ENCODE data around the gene ARSD. TPM values are rescaled to one million over a fixed set of nuclear protein-coding genes. Genes with fewer than 3 reads are reported as not detected.

Gene ARSD
- total RNA-seq, 1 donor from 2014 or later: 38.7 TPM

DNA sequence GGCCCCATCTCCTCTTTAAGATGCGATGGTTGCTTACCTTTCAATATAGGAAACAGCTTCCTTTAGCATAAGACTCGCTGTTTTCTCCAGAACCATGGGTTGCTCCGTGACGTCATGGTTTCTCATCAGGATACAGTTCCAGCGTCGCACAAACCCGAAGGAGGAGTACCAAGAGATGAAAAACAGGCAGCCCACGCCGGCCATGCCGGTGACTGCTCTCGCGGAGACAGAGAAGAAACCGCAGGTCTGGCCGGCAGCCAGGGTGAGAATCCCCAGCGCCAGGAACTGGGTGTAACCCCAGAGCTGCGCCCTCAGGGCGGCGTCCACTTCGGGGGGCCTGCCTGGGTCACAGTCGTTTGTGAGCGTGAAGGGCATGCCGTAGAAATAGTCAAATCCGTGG, 11.4 kb downstream of the ARSD start:
- Mint-ChIP-seq H3K4me1 (ENCODE audit: unreplicated experiment) (no peaks in the 10 kb centered on the region), H3K36me3 (peaks cover 57% of the 10 kb centered on the region), H3K4me3 (no peak overlapping the region), H3K27me3 (no peaks in the 10 kb centered on the region), H3K9me3 (no peaks in the 10 kb centered on the region), H3K27ac (no peak overlapping the region)
- DNase-seq (ENCODE audit: extremely low spot score, unreplicated experiment): no peak
- TF ChIP-seq, protein P1, sequence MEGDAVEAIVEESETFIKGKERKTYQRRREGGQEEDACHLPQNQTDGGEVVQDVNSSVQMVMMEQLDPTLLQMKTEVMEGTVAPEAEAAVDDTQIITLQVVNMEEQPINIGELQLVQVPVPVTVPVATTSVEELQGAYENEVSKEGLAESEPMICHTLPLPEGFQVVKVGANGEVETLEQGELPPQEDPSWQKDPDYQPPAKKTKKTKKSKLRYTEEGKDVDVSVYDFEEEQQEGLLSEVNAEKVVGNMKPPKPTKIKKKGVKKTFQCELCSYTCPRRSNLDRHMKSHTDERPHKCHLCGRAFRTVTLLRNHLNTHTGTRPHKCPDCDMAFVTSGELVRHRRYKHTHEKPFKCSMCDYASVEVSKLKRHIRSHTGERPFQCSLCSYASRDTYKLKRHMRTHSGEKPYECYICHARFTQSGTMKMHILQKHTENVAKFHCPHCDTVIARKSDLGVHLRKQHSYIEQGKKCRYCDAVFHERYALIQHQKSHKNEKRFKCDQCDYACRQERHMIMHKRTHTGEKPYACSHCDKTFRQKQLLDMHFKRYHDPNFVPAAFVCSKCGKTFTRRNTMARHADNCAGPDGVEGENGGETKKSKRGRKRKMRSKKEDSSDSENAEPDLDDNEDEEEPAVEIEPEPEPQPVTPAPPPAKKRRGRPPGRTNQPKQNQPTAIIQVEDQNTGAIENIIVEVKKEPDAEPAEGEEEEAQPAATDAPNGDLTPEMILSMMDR (conservative IDR thresholded peaks at IDR 0.05): no peak

DNA sequence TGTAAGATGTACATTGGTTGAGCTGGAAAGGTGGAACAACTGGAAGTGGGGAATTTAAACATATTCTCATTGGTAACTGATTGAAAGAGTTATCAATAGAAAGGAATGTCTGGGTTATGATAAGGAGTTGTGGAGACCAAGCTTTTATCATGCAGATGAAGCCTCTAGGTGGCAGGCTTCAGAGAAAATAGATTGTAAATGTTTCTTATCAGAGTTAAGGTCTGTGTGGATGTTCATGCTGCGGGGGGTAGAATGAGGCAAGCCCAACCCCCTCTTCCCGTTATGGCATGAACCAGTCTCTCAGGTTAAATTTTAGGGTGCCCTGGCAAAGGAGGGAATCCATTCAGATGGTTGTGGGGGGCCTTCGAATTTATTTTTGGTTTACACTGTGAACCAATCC, 16.0 kb downstream of the ARSD start:
- H3K4me3 Mint-ChIP-seq: no peak overlapping the region

DNA sequence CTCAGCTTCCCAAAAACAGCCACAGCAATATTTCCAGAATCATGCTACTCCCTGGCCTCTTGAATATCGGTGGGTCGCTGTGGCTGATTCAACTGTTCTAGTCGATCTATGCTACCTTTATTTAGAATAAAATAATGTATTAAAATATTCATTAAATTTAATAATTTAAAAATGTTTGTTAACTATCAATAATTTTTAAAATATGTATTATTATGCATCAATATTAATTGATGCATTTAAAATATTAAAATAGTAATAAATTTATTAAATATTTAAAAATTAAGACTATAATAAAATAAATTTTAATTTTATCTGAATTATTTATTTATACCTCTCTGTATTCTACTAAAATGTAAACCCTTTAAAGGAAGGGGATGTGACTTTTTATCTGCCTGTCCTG, 19.0 kb downstream of the ARSD start:
- no peak overlapping the region for H3K27ac Mint-ChIP-seq
- H3K4me3 Mint-ChIP-seq: no peak overlapping the region
- H3K27me3 Mint-ChIP-seq: no peaks in the 10 kb centered on the region
- H3K36me3 Mint-ChIP-seq: peaks cover 47% of the 10 kb centered on the region
- H3K4me1 Mint-ChIP-seq (ENCODE audit: unreplicated experiment): no peaks in the 10 kb centered on the region
- TF ChIP-seq, protein P1 (conservative IDR thresholded peaks at IDR 0.05): no peak
- H3K9me3 Mint-ChIP-seq: no peaks in the 10 kb centered on the region
- no peak for DNase-seq (ENCODE audit: extremely low spot score, unreplicated experiment)

More for the DNA sequence above, 16.0 kb downstream of the ARSD start:
- TF ChIP-seq, protein P1 (conservative IDR thresholded peaks at IDR 0.05): peak; percentile 52
- Mint-ChIP-seq H3K27me3 (no peaks in the 10 kb centered on the region), H3K36me3 (peaks cover 45% of the 10 kb centered on the region), H3K4me1 (ENCODE audit: unreplicated experiment) (no peaks in the 10 kb centered on the region), H3K9me3 (no peaks in the 10 kb centered on the region), H3K27ac (no peak overlapping the region)
- no peak for DNase-seq (ENCODE audit: extremely low spot score, unreplicated experiment)

- TF ChIP-seq, protein P1 (conservative IDR thresholded peaks at IDR 0.05): no peak
- DNase-seq (ENCODE audit: extremely low spot score, unreplicated experiment): no peak
- peaks cover under 1% of the 10 kb centered on the region for H3K9me3 Mint-ChIP-seq
- H3K36me3 Mint-ChIP-seq: peaks cover 46% of the 10 kb centered on the region
- H3K4me1 Mint-ChIP-seq (ENCODE audit: unreplicated experiment): no peaks in the 10 kb centered on the region
- H3K27ac Mint-ChIP-seq: no peak overlapping the region
- no peaks in the 10 kb centered on the region for H3K27me3 Mint-ChIP-seq
- H3K4me3 Mint-ChIP-seq: no peak overlapping the region
Observed at GRCh38 chrX:2908125-2908685, 20.9 kb downstream of the ARSD start.

DNA sequence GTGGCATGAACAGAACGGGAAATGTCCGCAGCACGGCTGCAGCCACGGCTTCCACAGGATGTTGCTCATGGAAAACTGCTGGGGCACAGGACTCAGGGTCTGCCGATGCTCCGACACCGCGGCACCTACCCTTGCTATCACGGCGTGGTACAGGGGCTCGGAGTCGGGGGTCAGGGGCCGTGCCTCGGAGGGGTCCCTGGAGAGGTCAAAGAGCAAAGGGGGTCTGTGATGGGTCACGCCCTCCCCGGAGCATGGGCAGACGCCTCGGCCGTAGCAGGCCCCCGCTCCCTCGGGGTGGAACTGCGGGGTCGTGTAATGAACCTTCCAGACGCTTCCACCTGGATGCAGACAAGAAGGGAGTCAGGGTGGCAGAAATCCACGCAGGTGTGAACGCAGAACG, 21.8 kb downstream of the ARSD start:
- TF ChIP-seq, protein P1 (conservative IDR thresholded peaks at IDR 0.05): no peak
- no peaks in the 10 kb centered on the region for H3K4me1 Mint-ChIP-seq (ENCODE audit: unreplicated experiment)
- no peak overlapping the region for H3K27ac Mint-ChIP-seq
- H3K36me3 Mint-ChIP-seq: peaks cover 48% of the 10 kb centered on the region
- H3K27me3 Mint-ChIP-seq: no peaks in the 10 kb centered on the region
- DNase-seq (ENCODE audit: extremely low spot score, unreplicated experiment): no peak
- H3K4me3 Mint-ChIP-seq: no peak overlapping the region
- H3K9me3 Mint-ChIP-seq: peaks cover 9% of the 10 kb centered on the region

DNA sequence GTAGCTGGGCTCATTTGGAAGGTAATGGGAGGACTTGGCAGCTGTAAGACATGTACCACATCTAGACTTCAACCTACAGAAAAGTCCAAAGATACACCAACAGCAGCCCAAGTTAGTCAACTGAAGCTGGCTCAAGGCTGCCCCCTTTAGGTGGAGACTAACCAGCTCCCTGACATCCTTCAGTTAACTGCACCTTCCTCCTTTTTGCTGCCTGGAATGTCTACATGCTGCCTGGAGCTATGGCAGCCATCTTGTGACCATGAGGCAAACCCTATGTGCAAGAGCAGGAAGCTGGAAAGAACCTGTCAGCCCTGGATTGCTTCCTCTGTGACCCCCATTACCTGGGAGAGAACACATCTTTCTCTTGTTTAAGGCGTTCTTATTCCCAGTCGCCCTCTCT, 25.8 kb downstream of the ARSD start:
- Mint-ChIP-seq H3K36me3 (peaks cover 44% of the 10 kb centered on the region), H3K4me1 (ENCODE audit: unreplicated experiment) (peaks cover 9% of the 10 kb centered on the region), H3K4me3 (no peak overlapping the region), H3K27ac (no peak overlapping the region), H3K9me3 (peaks cover 9% of the 10 kb centered on the region), H3K27me3 (no peaks in the 10 kb centered on the region)
- DNase-seq (ENCODE audit: extremely low spot score, unreplicated experiment): no peak
- TF ChIP-seq, protein P1 (conservative IDR thresholded peaks at IDR 0.05): peak; percentile 22

Measured in type B pancreatic cell (in vitro differentiated cells).